Natural killer cell (primary cell): ENCODE measurements around the gene LLGL1. TPM values are rescaled to one million over a fixed set of nuclear protein-coding genes. Genes with fewer than 3 reads are reported as not detected.

ENCODE experiments used
- ATAC-seq, 3 donors: fragments of 150-1000 bp in 2 of 3; fragments of 200-7000 bp in 1 of 3; cut with Tn5 transposase; 1 replicate in 1 of 3; 2 replicates in 2 of 3; pipeline ENCODE4 v1.10.0; 2021; ENCODE audit warnings: mild to moderate bottlenecking in 2 of 3, moderate library complexity in 2 of 3
- DNase-seq, 2 donors: peaks; one replicate each; pipeline versions ENCODE4 v3.0.0 to v3.0.0-alpha.2; 2013 to 2021; ENCODE audit warnings: mixed read lengths in 1 of 2
- H3K27ac ChIP-seq: one replicate; pipeline ENCODE4 v1.5.1; 2013; ENCODE audit warnings: mild to moderate bottlenecking, low read length
- H3K27me3 ChIP-seq: one replicate; pipeline ENCODE4 v1.6.1; 2013; ENCODE audit warnings: low read length; ENCODE audit not compliant: control insufficient read depth, insufficient read depth
- H3K36me3 ChIP-seq: one replicate; pipeline ENCODE4 v1.6.1; 2013; ENCODE audit warnings: low read length; ENCODE audit not compliant: control insufficient read depth, insufficient read depth
- H3K4me1 ChIP-seq: one replicate; pipeline ENCODE4 v1.6.1; 2013; ENCODE audit warnings: low read length; ENCODE audit not compliant: control insufficient read depth, insufficient read depth
- H3K4me3 ChIP-seq: one replicate; pipeline ENCODE4 v1.5.1; 2013; ENCODE audit warnings: low read length
- H3K9me3 ChIP-seq: one replicate; pipeline ENCODE4 v1.6.1; 2013; ENCODE audit warnings: low read length; ENCODE audit not compliant: control insufficient read depth, insufficient read depth
- H3K27ac Mint-ChIP-seq, 2 donors: one replicate each; pipeline ENCODE4 v1.8.0; 2022; ENCODE audit warnings: mild to moderate bottlenecking in 2 of 2, mixed read lengths in 2 of 2, moderate library complexity in 1 of 2
- H3K27me3 Mint-ChIP-seq, 2 donors: one replicate each; pipeline ENCODE4 v1.8.0; 2022; ENCODE audit warnings: low read depth in 2 of 2, mixed read lengths in 2 of 2
- H3K36me3 Mint-ChIP-seq: one replicate; pipeline ENCODE4 v1.8.0; 2022; ENCODE audit warnings: mixed read lengths
- H3K4me1 Mint-ChIP-seq, 2 donors: one replicate each; pipeline ENCODE4 v1.8.0; 2022; ENCODE audit warnings: mixed read lengths in 2 of 2
- H3K4me3 Mint-ChIP-seq: one replicate; pipeline ENCODE4 v1.8.0; 2022; ENCODE audit warnings: mild to moderate bottlenecking, moderate library complexity, mixed read lengths
- H3K9me3 Mint-ChIP-seq, 2 donors: one replicate each; pipeline ENCODE4 v1.8.0; 2022; ENCODE audit warnings: mixed read lengths in 2 of 2
- CTCF ChIP-seq: fragments of 200-600 bp; IDR thresholded peaks from one replicate; pipeline ENCODE4 v1.8.0; 2022; ENCODE audit warnings: antibody characterized with exemption
- WGBS: methylation state at CpG from one replicate; pipeline ENCODE4 v1.1.7; 2013; ENCODE audit warnings: missing lambda C conversion rate; ENCODE audit not compliant: insufficient coverage; 5-methylcytosine and 5-hydroxymethylcytosine counted together
- intact Hi-C: fragments of 100-400 bp; cut with micrococcal nuclease; formaldehyde crosslinking; loops from one replicate; pipeline ENCODE4 v1.14.2; 2022
- total RNA-seq, 4 donors: library from RNA; stranded (reverse); fragments of 120-200 nt in 1 of 4; gene quantifications; one replicate each; pipeline versions ENCODE4 v1.2.3 to v1.2.4, GENCODE V29; 2013 to 2022

Gene LLGL1
- total RNA-seq, 3 donors from 2014 or later (not counting 1 experiment from before 2014, with no cell fraction given): 19.7 to 26.2 (median 25.8) TPM

- Mint-ChIP-seq H3K27ac (peak overlapping the region in 1 of 2 donors; percentile 59), H3K27me3 (no peaks in the 10 kb centered on the region), H3K4me3 (peak overlapping the region; percentile 21), H3K9me3 (no peaks in the 10 kb centered on the region), H3K36me3 (no peaks in the 10 kb centered on the region), H3K4me1 (peaks cover 27 to 28% of the 10 kb centered on the region in 2 donors)
- Histone ChIP-seq H3K9me3 (no peaks in the 10 kb centered on the region), H3K27ac (no peak overlapping the region), H3K36me3 (peaks cover 3% of the 10 kb centered on the region), H3K4me3 (no peak overlapping the region), H3K27me3 (no peaks in the 10 kb centered on the region), H3K4me1 (peaks cover 19% of the 10 kb centered on the region)
- no peak for ATAC-seq
- WGBS: 93% methylated on average over 10 of the region's 10 CpGs
- DNase-seq: no peak
- intact Hi-C loops: no loop called here
- no peak for TF ChIP-seq CTCF
Measured at GRCh38 chr17:18228176-18228682, 2.8 kb downstream of the LLGL1 start.

GRCh38 chr17:18229254-18229653 is 3.8 kb downstream of the LLGL1 start:
- Mint-ChIP-seq H3K27me3 (no peaks in the 10 kb centered on the region), H3K27ac (no peak overlapping the region), H3K36me3 (no peaks in the 10 kb centered on the region), H3K4me1 (peaks cover 27 to 28% of the 10 kb centered on the region in 2 donors), H3K4me3 (no peak overlapping the region), H3K9me3 (no peaks in the 10 kb centered on the region)
- no peak for ATAC-seq
- intact Hi-C loops: no loop called here
- no peak for DNase-seq
- Histone ChIP-seq H3K36me3 (peaks cover 10% of the 10 kb centered on the region), H3K4me1 (peaks cover 19% of the 10 kb centered on the region), H3K27ac (no peak overlapping the region), H3K9me3 (no peaks in the 10 kb centered on the region), H3K27me3 (no peaks in the 10 kb centered on the region), H3K4me3 (no peak overlapping the region)
- TF ChIP-seq CTCF: no peak
- WGBS: 97% methylated on average over 3 of the region's 4 CpGs

- peaks cover 18% of the 10 kb centered on the region for H3K4me1 ChIP-seq
- no peaks in the 10 kb centered on the region for H3K9me3 Mint-ChIP-seq
- H3K4me3 ChIP-seq: no peak overlapping the region
- intact Hi-C loops: no loop called here
- peaks cover 27 to 28% of the 10 kb centered on the region in 2 donors for H3K4me1 Mint-ChIP-seq
- DNase-seq: no peak
- H3K27me3 Mint-ChIP-seq: no peaks in the 10 kb centered on the region
- H3K27me3 ChIP-seq: no peaks in the 10 kb centered on the region
- no peak overlapping the region for H3K4me3 Mint-ChIP-seq
- 95% methylated on average over 7 of the region's 7 CpGs for WGBS
- H3K27ac Mint-ChIP-seq: no peak overlapping the region
- no peak for ATAC-seq
- no peaks in the 10 kb centered on the region for H3K9me3 ChIP-seq
- H3K27ac ChIP-seq: no peak overlapping the region
- no peak for TF ChIP-seq CTCF
- peaks cover 15% of the 10 kb centered on the region for H3K36me3 ChIP-seq
- no peaks in the 10 kb centered on the region for H3K36me3 Mint-ChIP-seq
Measured at GRCh38 chr17:18229771-18230170, 4.3 kb downstream of the LLGL1 start.
